Endothelial cell of umbilical vein (primary cell): ENCODE data around the gene MED15. TPM values are rescaled to one million over a fixed set of nuclear protein-coding genes. Genes with fewer than 3 reads are reported as not detected.

Experiments
- BruUV-seq: library from RNA; stranded (reverse); fragments of 400-500 nt; replicated peaks from 2 replicates; lab custom pipeline; 2021; lab: Mats Ljungman, UMichigan
- CTCF ChIA-PET: fragments of 300-600, 350-600 bp; sonication (Branson Sonifier 250); formaldehyde crosslinking; loops from one replicate; lab custom pipeline; 2021; ENCODE audit warnings: antibody characterized with exemption, inconsistent platforms; lab: Charles Lee
- POLR2A ChIA-PET: fragments of 300-600, 350-600 bp; sonication (Branson Sonifier 250); formaldehyde crosslinking; loops from one replicate; lab custom pipeline; 2021; ENCODE audit warnings: antibody characterized with exemption, inconsistent platforms; lab: Charles Lee
- DNase-seq: peaks from one replicate; pipeline ENCODE4 v3.0.0-alpha.2; 2011; ENCODE audit warnings: low read depth, low spot score
- FAIRE-seq: peaks from 2 replicates; lab custom pipeline; 2011; peaks lifted over from hg19 to GRCh38; lab: Jason Lieb, UNC
- H2AFZ ChIP-seq: 2 replicates; pipeline ENCODE4 v1.6.0; 2012; ENCODE audit warnings: low read depth, low read length, control low read depth, inconsistent platforms
- H3K27ac ChIP-seq: 2 replicates; pipeline ENCODE4 v1.5.1; 2011; ENCODE audit warnings: low read depth, mild to moderate bottlenecking, control low read depth, low read length, moderate library complexity; ENCODE audit not compliant: insufficient read depth
- H3K27me3 ChIP-seq, 2 experiments: 2 replicates each; pipeline versions ENCODE4 v1.6.0 to v1.6.1; 2011; ENCODE audit warnings: low read length in 2 of 2, mixed read lengths in 1 of 2; ENCODE audit not compliant: control insufficient read depth in 2 of 2, insufficient read depth in 2 of 2
- H3K36me3 ChIP-seq, 2 experiments: 2 replicates in 1 of 2; 3 replicates in 1 of 2; pipeline ENCODE4 v1.5.1; 2011; ENCODE audit warnings: low read length in 2 of 2, mild to moderate bottlenecking in 1 of 2, moderate library complexity in 1 of 2; ENCODE audit not compliant: control insufficient read depth in 2 of 2, insufficient read depth in 2 of 2; ENCODE audit errors: extremely low read depth in 1 of 2
- H3K4me1 ChIP-seq: 3 replicates; pipeline ENCODE4 v1.5.1; 2011; ENCODE audit warnings: mild to moderate bottlenecking, low read length; ENCODE audit not compliant: control insufficient read depth, insufficient read depth; ENCODE audit errors: extremely low read depth
- H3K4me2 ChIP-seq: 2 replicates; pipeline ENCODE4 v1.6.1; 2011; ENCODE audit warnings: low read length, control low read depth, mixed read lengths; ENCODE audit not compliant: insufficient read depth
- H3K4me3 ChIP-seq, 3 experiments: fragments of 200-600 bp in 1 of 3; sonication (generic), shearing (Covaris generic) in 1 of 3; replicated peaks in 1 of 3; 2 replicates each; pipeline ENCODE4 v1.5.1; 2011 to 2016; ENCODE audit warnings: control low read depth in 3 of 3, low read length in 3 of 3, mild to moderate bottlenecking in 2 of 3, inconsistent platforms in 1 of 3, low read depth in 1 of 3, moderate library complexity in 1 of 3; ENCODE audit not compliant: insufficient read depth in 1 of 3
- H3K79me2 ChIP-seq: 2 replicates; pipeline ENCODE4 v1.6.0; 2012; ENCODE audit warnings: low read length, inconsistent platforms; ENCODE audit not compliant: control insufficient read depth, insufficient read depth
- H3K9ac ChIP-seq: replicated peaks from 2 replicates; pipeline ENCODE3; 2011; ENCODE audit warnings: low read length, control low read depth; ENCODE audit not compliant: insufficient read depth; ENCODE audit errors: extremely low read depth
- H3K9me1 ChIP-seq: replicated peaks from 3 replicates; pipeline ENCODE4 v1.6.0; 2011; ENCODE audit warnings: mild to moderate bottlenecking, low read length; ENCODE audit not compliant: control insufficient read depth, insufficient read depth; ENCODE audit errors: extremely low read depth
- H3K9me3 ChIP-seq: replicated peaks from 2 replicates; pipeline ENCODE4 v1.5.1; 2012; ENCODE audit warnings: low read length, inconsistent platforms; ENCODE audit not compliant: control insufficient read depth, insufficient read depth
- H4K20me1 ChIP-seq: replicated peaks from 2 replicates; pipeline ENCODE3; 2011; ENCODE audit warnings: mild to moderate bottlenecking, low read length; ENCODE audit not compliant: control insufficient read depth, insufficient read depth; ENCODE audit errors: extremely low read depth
- FOS ChIP-seq: IDR thresholded peaks from 2 replicates; pipeline ENCODE4 v1.6.1; 2011; ENCODE audit warnings: mild to moderate bottlenecking, low read length, moderate library complexity, borderline replicate concordance; ENCODE audit not compliant: insufficient read depth
- GATA2 ChIP-seq: IDR thresholded peaks from 2 replicates; pipeline ENCODE4 v1.7.0; 2011; ENCODE audit warnings: low read depth, mild to moderate bottlenecking, moderate library complexity, mixed read lengths, low read length; ENCODE audit not compliant: insufficient read length, insufficient read depth
- JUN ChIP-seq: IDR thresholded peaks from 2 replicates; pipeline ENCODE4 v1.6.1; 2011; ENCODE audit warnings: borderline replicate concordance, low read depth; ENCODE audit not compliant: insufficient read length, insufficient read depth
- POLR2AphosphoS5 ChIP-seq: IDR thresholded peaks from 2 replicates; pipeline ENCODE4 v1.6.1; 2012; ENCODE audit warnings: low read depth, mild to moderate bottlenecking, control low read depth, low read length, moderate library complexity; ENCODE audit not compliant: insufficient read depth
- dilution Hi-C: fragments of 300-500 bp; cut with MboI; formaldehyde crosslinking; loops from one replicate; pipeline ENCODE4 v1.15.0; 2019; ENCODE audit warnings: low sequenced_read_pairs; ENCODE audit not compliant: extremely low pct_ligation_motif_present
- intact Hi-C: fragments of 100-400 bp; cut with micrococcal nuclease; formaldehyde crosslinking; loops from one replicate; pipeline ENCODE4 v1.10.0; 2022
- polyA plus RNA-seq, 4 experiments: library from polyadenylated mRNA; depleted of rRNA in 3 of 4; stranded (reverse) in 3 of 4; unstranded in 1 of 4; fragments of >200 nt; gene quantifications; 2 replicates each; pipeline versions ENCODE4 v1.2.1 to v1.2.3, GENCODE V29; 2011 to 2012; ENCODE audit warnings: missing spikeins in 1 of 4
- total RNA-seq: library from RNA; stranded (reverse); gene quantifications from 2 replicates; pipeline ENCODE4 v1.2.3, GENCODE V29; 2021
- TF ChIP-seq, protein P1 (sequence below): IDR thresholded peaks from 2 replicates; pipeline ENCODE4 v1.6.1; 2011; ENCODE audit not compliant: insufficient read depth, insufficient read length
- TF ChIP-seq, protein P2 (sequence below), 2 donors: IDR thresholded peaks; 1 replicate in 1 of 2; 2 replicates in 1 of 2; pipeline ENCODE4 v1.5.1; 2011; ENCODE audit warnings: low read length in 2 of 2, mild to moderate bottlenecking in 2 of 2, moderate library complexity in 2 of 2, control low read depth in 1 of 2, inconsistent platforms in 1 of 2, low read depth in 1 of 2; ENCODE audit not compliant: insufficient read depth in 1 of 2; ENCODE audit errors: extremely low read depth in 1 of 2

MED15 gene
- total and polyA plus RNA-seq, 2 donors (not counting 3 experiments of a cell fraction or from before 2014, with no cell fraction given): 68.1 to 138 TPM

DNA sequence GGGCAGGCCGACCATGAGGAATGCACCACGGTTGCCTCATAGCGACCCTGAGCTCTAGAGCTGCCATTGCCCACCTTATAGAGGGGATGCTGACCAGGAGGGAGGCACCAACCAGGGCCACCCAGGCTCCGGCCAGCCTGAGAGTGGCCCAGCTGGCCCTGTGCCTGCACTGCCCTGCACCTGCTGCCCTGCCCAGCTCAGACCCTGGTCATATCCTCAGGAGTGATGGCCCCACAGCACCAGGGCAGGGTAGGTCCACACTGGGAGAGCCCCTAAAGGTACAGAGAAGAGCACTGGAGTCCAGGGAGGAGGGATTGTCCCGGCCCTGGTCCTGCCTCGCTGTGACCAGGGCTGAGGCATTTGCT lies 127.8 kb downstream of the MED15 start:
- BruUV-seq: no TSS peak
- H3K4me2 ChIP-seq: no peak overlapping the region
- no peak overlapping the region for H3K9ac ChIP-seq
- intact Hi-C loops: no loop called here
- no peaks in the 10 kb centered on the region for H3K4me1 ChIP-seq
- TF ChIP-seq FOS (no peak), JUN (no peak)
- TF ChIP-seq, protein P1, sequence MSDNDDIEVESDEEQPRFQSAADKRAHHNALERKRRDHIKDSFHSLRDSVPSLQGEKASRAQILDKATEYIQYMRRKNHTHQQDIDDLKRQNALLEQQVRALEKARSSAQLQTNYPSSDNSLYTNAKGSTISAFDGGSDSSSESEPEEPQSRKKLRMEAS: no peak
- FAIRE-seq (no peak), DNase-seq (no peak)
- H3K27me3 ChIP-seq: peaks cover 6 to 9% of the 10 kb centered on the region in 2 experiments
- CTCF ChIA-PET: no interaction called here
- no peak overlapping the region for H3K4me3 ChIP-seq
- no peaks in the 10 kb centered on the region for H3K36me3 ChIP-seq
- no peaks in the 10 kb centered on the region for H3K9me3 ChIP-seq
- H4K20me1 ChIP-seq: no peaks in the 10 kb centered on the region
- no peaks in the 10 kb centered on the region for H3K79me2 ChIP-seq
- H3K9me1 ChIP-seq: no peaks in the 10 kb centered on the region
- POLR2A ChIA-PET: no interaction called here
- no peak overlapping the region for H2AFZ ChIP-seq
- dilution Hi-C loops: no loop called here
- H3K27ac ChIP-seq: no peak overlapping the region

DNA sequence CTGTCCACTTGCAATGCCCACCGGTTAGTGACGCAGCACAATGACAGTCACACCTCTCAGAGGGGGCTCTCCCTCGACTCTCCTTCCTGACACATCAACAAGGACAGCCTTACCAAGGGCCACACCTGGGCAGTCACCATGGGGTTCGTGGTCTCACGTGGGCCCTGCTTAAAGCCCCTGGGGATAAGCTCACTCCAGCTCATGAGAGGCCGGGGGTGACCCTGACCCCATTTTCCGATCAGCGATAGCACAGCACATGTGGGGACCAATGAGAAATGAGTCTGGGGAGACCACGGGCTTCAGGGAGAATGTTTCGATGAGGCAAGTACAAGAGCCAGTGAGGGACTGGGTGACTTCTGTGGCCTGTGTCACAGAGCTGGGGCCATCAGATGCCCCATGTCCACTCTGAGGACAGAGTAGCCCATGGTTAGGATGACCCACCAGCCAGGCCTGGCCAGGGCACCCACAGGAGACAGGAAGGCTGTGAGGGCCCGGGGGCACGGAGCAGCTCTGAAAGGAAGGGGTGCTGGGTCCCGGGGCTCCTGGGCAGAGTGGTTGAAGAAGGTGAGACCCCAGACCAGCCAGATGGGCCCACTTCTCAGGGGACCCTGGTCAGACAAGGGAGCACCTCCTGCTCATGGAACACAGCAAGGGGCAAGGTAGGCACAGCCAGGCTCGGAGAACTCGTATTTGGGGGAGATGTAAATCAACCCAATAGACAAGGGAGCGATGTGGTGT lies 128.8 kb downstream of the MED15 start:
- H3K9ac ChIP-seq: no peak overlapping the region
- TF ChIP-seq, protein P1: no peak
- TF ChIP-seq POLR2AphosphoS5: no peak
- TF ChIP-seq, protein P2, sequence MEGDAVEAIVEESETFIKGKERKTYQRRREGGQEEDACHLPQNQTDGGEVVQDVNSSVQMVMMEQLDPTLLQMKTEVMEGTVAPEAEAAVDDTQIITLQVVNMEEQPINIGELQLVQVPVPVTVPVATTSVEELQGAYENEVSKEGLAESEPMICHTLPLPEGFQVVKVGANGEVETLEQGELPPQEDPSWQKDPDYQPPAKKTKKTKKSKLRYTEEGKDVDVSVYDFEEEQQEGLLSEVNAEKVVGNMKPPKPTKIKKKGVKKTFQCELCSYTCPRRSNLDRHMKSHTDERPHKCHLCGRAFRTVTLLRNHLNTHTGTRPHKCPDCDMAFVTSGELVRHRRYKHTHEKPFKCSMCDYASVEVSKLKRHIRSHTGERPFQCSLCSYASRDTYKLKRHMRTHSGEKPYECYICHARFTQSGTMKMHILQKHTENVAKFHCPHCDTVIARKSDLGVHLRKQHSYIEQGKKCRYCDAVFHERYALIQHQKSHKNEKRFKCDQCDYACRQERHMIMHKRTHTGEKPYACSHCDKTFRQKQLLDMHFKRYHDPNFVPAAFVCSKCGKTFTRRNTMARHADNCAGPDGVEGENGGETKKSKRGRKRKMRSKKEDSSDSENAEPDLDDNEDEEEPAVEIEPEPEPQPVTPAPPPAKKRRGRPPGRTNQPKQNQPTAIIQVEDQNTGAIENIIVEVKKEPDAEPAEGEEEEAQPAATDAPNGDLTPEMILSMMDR (IDR thresholded peaks at IDR 0.05; ENCODE audit: extremely low read depth in 1 of 2, insufficient read depth in 1 of 2, low read depth in 1 of 2, low read length in 2 of 2): no peak
- TF ChIP-seq JUN: no peak
- no peak for TF ChIP-seq GATA2
- ChIA-PET POLR2A (no interaction called here), CTCF (no interaction called here)
- no peak overlapping the region for H3K4me3 ChIP-seq
- H3K36me3 ChIP-seq: no peaks in the 10 kb centered on the region
- no peaks in the 10 kb centered on the region for H4K20me1 ChIP-seq
- BruUV-seq: no TSS peak
- H3K9me3 ChIP-seq: no peaks in the 10 kb centered on the region
- H3K79me2 ChIP-seq: no peaks in the 10 kb centered on the region
- H3K27me3 ChIP-seq: peaks cover 6 to 13% of the 10 kb centered on the region in 2 experiments
- H3K4me1 ChIP-seq: no peaks in the 10 kb centered on the region
- no peaks in the 10 kb centered on the region for H3K9me1 ChIP-seq
- H2AFZ ChIP-seq: no peak overlapping the region
- FAIRE-seq: no peak
- intact Hi-C loops: no loop called here
- no peak overlapping the region for H3K4me2 ChIP-seq
- no peak for DNase-seq
- H3K27ac ChIP-seq: no peak overlapping the region
- dilution Hi-C loops: no loop called here
